Central memory CD8-positive, alpha-beta T cell (primary cell): ENCODE measurements around the gene DNAH8.

Source experiments
- ATAC-seq: fragments of 150-1000 bp; cut with Tn5 transposase; replicated peaks from 2 replicates; pipeline ENCODE4 v1.10.0; 2022; ENCODE audit warnings: mild to moderate bottlenecking, moderate FRiP score, moderate number of reproducible peaks; ENCODE audit not compliant: poor library complexity, severe bottlenecking; ENCODE audit errors: extremely low read depth
- DNase-seq, 2 donors: peaks; one replicate each; pipeline ENCODE4 v3.0.0; 2021; ENCODE audit warnings: low spot score in 2 of 2
- H3K27ac Mint-ChIP-seq: one replicate; pipeline ENCODE4 v1.8.0; 2022; ENCODE audit warnings: low read depth, mild to moderate bottlenecking, moderate library complexity, mixed read lengths
- H3K27me3 Mint-ChIP-seq: one replicate; pipeline ENCODE4 v1.8.0; 2022; ENCODE audit warnings: mixed read lengths
- H3K36me3 Mint-ChIP-seq: one replicate; pipeline ENCODE4 v1.8.0; 2022; ENCODE audit warnings: mild to moderate bottlenecking, moderate library complexity, mixed read lengths; ENCODE audit not compliant: insufficient read depth
- H3K4me1 Mint-ChIP-seq: one replicate; pipeline ENCODE4 v1.8.0; 2022; ENCODE audit warnings: mixed read lengths
- H3K4me3 Mint-ChIP-seq: one replicate; pipeline ENCODE4 v1.8.0; 2022; ENCODE audit warnings: mild to moderate bottlenecking, moderate library complexity, mixed read lengths
- H3K9me3 Mint-ChIP-seq: one replicate; pipeline ENCODE4 v1.8.0; 2022; ENCODE audit warnings: mixed read lengths

Gene DNAH8

DNA sequence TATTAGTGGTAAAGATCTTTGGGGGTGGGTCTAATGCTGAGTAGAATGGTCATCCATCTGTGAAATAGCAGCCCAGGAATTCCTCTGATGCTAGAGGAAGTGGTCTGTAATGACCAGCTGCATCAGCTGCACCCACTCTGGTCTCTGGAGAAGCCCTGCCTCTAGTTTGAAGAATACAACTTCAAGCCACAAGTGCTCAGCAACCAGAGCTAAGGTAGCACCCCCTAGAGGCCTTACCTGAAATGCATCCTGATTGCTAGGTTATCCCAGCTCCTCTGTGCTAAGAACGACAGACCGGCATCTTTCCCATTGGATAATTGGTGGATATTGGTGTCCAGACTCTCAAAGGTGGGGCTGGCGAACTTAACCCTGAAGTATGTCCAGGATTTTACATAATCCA lies 58.2 kb downstream of the DNAH8 start:
- Mint-ChIP-seq H3K4me1 (no peaks in the 10 kb centered on the region), H3K27ac (no peak overlapping the region), H3K27me3 (peaks cover 30% of the 10 kb centered on the region), H3K4me3 (no peak overlapping the region), H3K36me3 (no peaks in the 10 kb centered on the region), H3K9me3 (no peaks in the 10 kb centered on the region)
- ATAC-seq, result no peak
- DNase-seq, result no peak

GRCh38 chr6:38774929-38775707 lies 60.0 kb downstream of the DNAH8 start:
- Mint-ChIP-seq H3K27me3 (peaks cover 23% of the 10 kb centered on the region), H3K4me3 (no peak overlapping the region), H3K36me3 (no peaks in the 10 kb centered on the region), H3K4me1 (no peaks in the 10 kb centered on the region), H3K27ac (no peak overlapping the region), H3K9me3 (no peaks in the 10 kb centered on the region)
- ATAC-seq (no peak), DNase-seq (no peak)

DNA sequence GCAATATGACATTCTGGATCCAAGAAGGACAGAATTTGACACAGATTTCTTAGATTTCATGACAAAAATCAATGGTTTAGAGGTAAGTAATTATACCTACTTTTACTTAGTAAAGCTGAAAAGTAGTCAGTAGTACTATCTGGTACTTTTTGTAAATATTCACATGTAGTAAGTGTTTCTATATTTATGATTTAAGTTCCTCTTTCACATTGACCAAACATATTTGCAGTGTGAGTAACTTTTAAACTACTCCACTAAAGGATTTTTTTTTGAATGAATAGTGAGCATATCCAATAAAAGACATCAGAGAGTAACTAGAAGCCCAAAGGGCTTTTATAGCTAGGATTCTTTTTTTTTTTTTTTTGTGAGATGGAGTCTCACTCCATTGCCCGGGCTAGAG lies 60.8 kb downstream of the DNAH8 start:
- Mint-ChIP-seq H3K27me3 (peaks cover 31% of the 10 kb centered on the region), H3K4me1 (no peaks in the 10 kb centered on the region), H3K36me3 (no peaks in the 10 kb centered on the region), H3K4me3 (no peak overlapping the region), H3K27ac (no peak overlapping the region), H3K9me3 (no peaks in the 10 kb centered on the region)
- DNase-seq (no peak), ATAC-seq (no peak)

GRCh38 chr6:38776515-38776914 lies 61.4 kb downstream of the DNAH8 start:
- H3K27ac Mint-ChIP-seq, result no peak overlapping the region
- no peaks in the 10 kb centered on the region for H3K4me1 Mint-ChIP-seq
- DNase-seq, result no peak
- no peak overlapping the region for H3K4me3 Mint-ChIP-seq
- ATAC-seq, result no peak
- H3K36me3 Mint-ChIP-seq, result no peaks in the 10 kb centered on the region
- no peaks in the 10 kb centered on the region for H3K9me3 Mint-ChIP-seq
- peaks cover 31% of the 10 kb centered on the region for H3K27me3 Mint-ChIP-seq

DNA sequence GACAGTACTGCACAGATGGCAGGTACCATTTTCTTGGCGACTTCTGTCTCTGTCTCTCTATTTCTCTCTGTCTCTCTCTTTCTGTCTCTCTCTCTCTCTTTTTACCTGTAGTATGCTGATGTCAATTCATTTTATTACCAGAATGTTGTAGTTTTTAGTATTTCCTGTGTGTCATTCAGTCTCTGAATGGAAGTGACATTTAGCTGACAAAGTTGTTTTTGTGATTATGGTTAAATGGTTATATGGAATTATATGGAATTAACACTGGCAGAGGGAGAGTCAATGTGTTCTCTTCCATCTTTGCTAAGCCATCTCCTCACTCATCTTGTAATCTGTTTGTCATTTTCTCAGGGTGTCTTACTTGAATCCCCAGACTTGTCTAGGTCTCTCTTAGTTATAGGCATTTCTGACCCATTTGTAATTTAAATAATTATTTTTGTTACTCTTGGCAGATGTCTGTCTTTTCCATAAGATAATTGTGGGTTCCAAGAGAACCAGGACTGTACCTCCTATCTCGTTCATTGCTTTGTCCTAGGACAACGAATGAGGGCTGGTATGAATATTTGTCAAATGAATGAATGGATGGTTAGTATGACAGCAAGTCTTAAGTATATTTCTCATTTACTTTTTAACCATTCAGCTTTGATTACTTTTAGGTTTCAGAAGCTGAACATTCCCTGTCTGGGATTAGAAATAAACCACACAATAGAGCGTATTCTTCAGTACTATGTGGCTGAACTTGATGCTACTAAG lies 64.4 kb downstream of the DNAH8 start:
- no peaks in the 10 kb centered on the region for H3K4me1 Mint-ChIP-seq
- no peak for ATAC-seq
- H3K27ac Mint-ChIP-seq, result no peak overlapping the region
- no peaks in the 10 kb centered on the region for H3K36me3 Mint-ChIP-seq
- no peak for DNase-seq
- no peaks in the 10 kb centered on the region for H3K9me3 Mint-ChIP-seq
- no peak overlapping the region for H3K4me3 Mint-ChIP-seq
- H3K27me3 Mint-ChIP-seq, result peaks cover 31% of the 10 kb centered on the region

DNA sequence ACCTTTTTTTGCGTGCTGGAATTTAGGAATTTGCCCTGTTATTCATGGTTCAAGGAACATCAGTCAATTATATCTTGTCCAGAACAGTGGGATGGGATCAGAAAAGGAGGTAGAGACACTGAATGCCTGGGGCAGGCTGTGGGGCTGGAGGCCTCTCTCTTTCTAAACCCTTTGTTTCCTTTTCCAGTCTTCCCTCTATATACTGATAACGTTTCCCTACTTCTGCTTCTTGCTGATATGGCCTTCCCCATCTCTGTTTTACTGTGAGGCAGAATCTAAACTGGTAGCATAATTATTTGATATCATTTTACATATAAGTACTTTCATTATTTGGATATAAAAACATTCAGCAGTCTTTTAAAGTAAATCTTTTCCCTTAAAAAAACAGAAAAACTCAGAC lies 67.5 kb downstream of the DNAH8 start:
- H3K9me3 Mint-ChIP-seq, result no peaks in the 10 kb centered on the region
- H3K27me3 Mint-ChIP-seq, result peaks cover 33% of the 10 kb centered on the region
- H3K36me3 Mint-ChIP-seq, result no peaks in the 10 kb centered on the region
- no peaks in the 10 kb centered on the region for H3K4me1 Mint-ChIP-seq
- no peak overlapping the region for H3K4me3 Mint-ChIP-seq
- ATAC-seq (no peak), DNase-seq (no peak)
- no peak overlapping the region for H3K27ac Mint-ChIP-seq

DNA sequence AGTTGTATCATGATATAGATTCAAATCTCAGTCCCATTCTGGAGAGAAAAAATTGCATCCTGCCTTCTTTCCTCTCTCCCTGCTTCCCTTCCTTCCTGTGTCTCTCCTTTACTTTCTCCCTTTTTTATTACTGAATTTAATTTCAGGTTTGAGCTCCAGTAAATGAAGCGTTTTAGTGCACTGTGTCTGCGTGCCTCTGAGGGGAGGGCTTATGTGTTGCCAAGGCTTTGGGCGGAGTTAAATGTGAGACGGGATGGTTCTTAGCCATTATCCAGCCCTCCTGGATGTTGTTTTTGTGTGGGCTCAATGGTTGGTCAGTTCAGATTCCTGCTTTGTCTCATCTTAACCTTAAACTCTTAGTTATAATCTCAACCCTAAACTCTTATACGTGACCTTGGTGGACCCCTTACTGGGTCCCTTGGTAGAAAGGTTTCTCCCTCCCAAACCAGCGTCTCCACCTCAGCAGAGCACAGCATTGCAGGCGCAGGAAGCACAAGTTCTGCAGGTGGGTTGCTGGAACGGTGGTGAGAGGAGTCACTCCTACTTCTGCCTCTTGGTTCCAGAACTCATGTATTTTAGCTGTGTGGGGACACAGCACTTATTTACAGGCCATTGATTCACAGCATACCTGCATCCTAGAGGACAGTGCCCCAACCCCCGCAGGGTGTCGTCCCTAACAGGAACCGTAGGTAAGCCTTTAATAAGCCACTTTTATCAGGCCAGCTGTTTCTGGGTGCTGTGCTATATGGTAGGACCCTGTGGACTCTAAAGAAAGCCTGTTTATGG lies 68.5 kb downstream of the DNAH8 start:
- Mint-ChIP-seq H3K36me3 (no peaks in the 10 kb centered on the region), H3K27me3 (peaks cover 40% of the 10 kb centered on the region), H3K9me3 (no peaks in the 10 kb centered on the region), H3K4me1 (no peaks in the 10 kb centered on the region), H3K4me3 (no peak overlapping the region), H3K27ac (no peak overlapping the region)
- no peak for ATAC-seq
- DNase-seq, result no peak

- no peak for ATAC-seq
- no peak for DNase-seq
- Mint-ChIP-seq H3K27me3 (peaks cover 48% of the 10 kb centered on the region), H3K9me3 (no peaks in the 10 kb centered on the region), H3K27ac (no peak overlapping the region), H3K4me3 (no peak overlapping the region), H3K4me1 (no peaks in the 10 kb centered on the region), H3K36me3 (no peaks in the 10 kb centered on the region)
These were observed 69.6 kb downstream of the DNAH8 start for GRCh38 chr6:38784506-38785235.

DNA sequence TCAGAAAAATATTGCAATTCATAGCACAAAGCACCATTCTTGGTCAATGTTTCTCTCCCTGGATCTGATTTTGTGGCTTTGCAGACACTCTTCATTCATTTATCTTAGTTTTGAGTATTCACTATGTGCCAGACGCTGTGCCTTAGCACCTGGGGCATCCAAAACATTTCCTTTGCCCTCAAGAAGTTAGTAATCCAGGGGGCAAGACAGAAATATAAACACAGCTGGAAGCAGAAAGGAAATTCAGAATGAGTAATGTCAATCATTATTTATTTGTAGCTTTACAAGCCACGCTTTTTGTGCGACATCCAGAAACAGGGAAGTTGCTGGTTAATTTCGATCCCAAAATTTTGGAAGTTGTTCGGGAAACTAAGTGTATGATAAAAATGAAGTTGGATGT lies 71.4 kb downstream of the DNAH8 start:
- no peaks in the 10 kb centered on the region for H3K4me1 Mint-ChIP-seq
- no peaks in the 10 kb centered on the region for H3K9me3 Mint-ChIP-seq
- DNase-seq (no peak), ATAC-seq (no peak)
- H3K27ac Mint-ChIP-seq, result no peak overlapping the region
- H3K4me3 Mint-ChIP-seq, result no peak overlapping the region
- H3K27me3 Mint-ChIP-seq, result peaks cover 39% of the 10 kb centered on the region
- H3K36me3 Mint-ChIP-seq, result no peaks in the 10 kb centered on the region

GRCh38 chr6:38789256-38789655 lies 74.1 kb downstream of the DNAH8 start:
- no peak overlapping the region for H3K27ac Mint-ChIP-seq
- ATAC-seq, result no peak
- H3K4me1 Mint-ChIP-seq, result no peaks in the 10 kb centered on the region

GRCh38 chr6:38792356-38792755 lies 77.2 kb downstream of the DNAH8 start:
- no peaks in the 10 kb centered on the region for H3K36me3 Mint-ChIP-seq
- no peak overlapping the region for H3K4me3 Mint-ChIP-seq
- no peaks in the 10 kb centered on the region for H3K9me3 Mint-ChIP-seq
- H3K27ac Mint-ChIP-seq, result no peak overlapping the region
- DNase-seq (no peak), ATAC-seq (no peak)
- H3K4me1 Mint-ChIP-seq, result no peaks in the 10 kb centered on the region
- H3K27me3 Mint-ChIP-seq, result peaks cover 54% of the 10 kb centered on the region

More at GRCh38 chr6:38789256-38789655, 74.1 kb downstream of the DNAH8 start:
- no peak for DNase-seq
- H3K9me3 Mint-ChIP-seq, result no peaks in the 10 kb centered on the region
- no peak overlapping the region for H3K4me3 Mint-ChIP-seq
- H3K27me3 Mint-ChIP-seq, result peaks cover 39% of the 10 kb centered on the region
- H3K36me3 Mint-ChIP-seq, result no peaks in the 10 kb centered on the region

GRCh38 chr6:38794682-38795081 lies 79.6 kb downstream of the DNAH8 start:
- Mint-ChIP-seq H3K36me3 (no peaks in the 10 kb centered on the region), H3K27me3 (peaks cover 63% of the 10 kb centered on the region), H3K9me3 (no peaks in the 10 kb centered on the region), H3K4me3 (no peak overlapping the region), H3K27ac (no peak overlapping the region), H3K4me1 (no peaks in the 10 kb centered on the region)
- no peak for ATAC-seq
- DNase-seq, result no peak
